A549 (cell line): ENCODE results near the gene ATP5ME.

Source experiments
- HDAC2 ChIP-seq: fragments of 200-600 bp; sonication (generic); IDR thresholded peaks from 2 replicates; pipeline ENCODE4 v1.6.1; 2016
- NPAS2 ChIP-seq: fragments of 250-450 bp; sonication (Bioruptor Pico); IDR thresholded peaks from 2 replicates; pipeline ENCODE4 v1.8.0; 2022; ENCODE audit warnings: mild to moderate bottlenecking, moderate library complexity, borderline replicate concordance
- SMC3 ChIP-seq: fragments of >200 bp; sonication (Bioruptor Twin); formaldehyde crosslinking; IDR thresholded peaks from 3 replicates; pipeline ENCODE4 v1.6.1; 2018; ENCODE audit warnings: inconsistent platforms
- ZSCAN20 ChIP-seq: fragments of 250-450 bp; sonication (Bioruptor Pico); IDR thresholded peaks from 2 replicates; pipeline ENCODE4 v1.8.0; 2022; ENCODE audit warnings: mild to moderate bottlenecking, moderate library complexity
- TF ChIP-seq, protein P1 (sequence below): fragments of >200 bp; sonication (Bioruptor Twin); formaldehyde crosslinking; IDR thresholded peaks from 3 replicates; pipeline ENCODE4 v1.5.1; 2016
- TF ChIP-seq, protein P2 (sequence below): IDR thresholded peaks from 2 replicates; pipeline ENCODE4 v1.6.1; 2012; ENCODE audit warnings: low read depth, borderline replicate concordance

DNA sequence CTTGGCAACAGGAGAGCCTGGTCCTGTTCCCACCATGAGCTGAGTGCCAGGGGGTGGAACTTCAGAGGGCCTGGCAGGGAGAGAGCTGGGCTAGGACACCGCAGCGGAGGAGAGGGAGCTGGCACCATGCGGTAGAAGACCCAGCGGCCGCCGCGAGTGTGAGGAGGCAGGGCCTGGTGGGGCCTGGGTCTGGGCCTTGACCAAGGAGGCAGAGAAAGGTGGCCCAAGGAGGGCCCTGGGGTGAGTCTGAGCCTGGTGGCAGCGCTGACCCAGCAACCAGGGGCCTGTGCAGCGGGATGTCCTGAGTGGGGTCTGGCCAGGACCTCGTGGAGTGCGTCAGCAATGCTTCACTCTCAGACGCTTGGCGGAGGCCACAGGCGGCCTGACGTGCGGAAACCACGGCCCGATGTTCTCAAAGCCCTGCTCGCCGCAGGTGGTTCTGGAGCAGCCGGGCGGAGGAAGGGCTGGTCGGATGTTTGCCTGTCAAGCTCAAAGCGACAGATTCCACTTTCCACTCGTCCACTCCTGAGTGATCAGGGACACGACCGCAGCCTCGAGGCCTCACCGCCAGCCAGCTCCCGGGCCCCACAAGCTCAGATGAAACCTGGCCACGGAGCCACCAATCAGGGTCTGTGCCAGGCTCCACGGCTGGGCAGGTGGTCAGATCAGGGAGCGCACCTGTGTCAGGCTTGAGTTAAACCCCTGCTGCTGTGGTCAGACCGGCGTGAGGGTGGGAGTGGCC is 20.8 kb downstream of the ATP5ME start:
- TF ChIP-seq, protein P1, sequence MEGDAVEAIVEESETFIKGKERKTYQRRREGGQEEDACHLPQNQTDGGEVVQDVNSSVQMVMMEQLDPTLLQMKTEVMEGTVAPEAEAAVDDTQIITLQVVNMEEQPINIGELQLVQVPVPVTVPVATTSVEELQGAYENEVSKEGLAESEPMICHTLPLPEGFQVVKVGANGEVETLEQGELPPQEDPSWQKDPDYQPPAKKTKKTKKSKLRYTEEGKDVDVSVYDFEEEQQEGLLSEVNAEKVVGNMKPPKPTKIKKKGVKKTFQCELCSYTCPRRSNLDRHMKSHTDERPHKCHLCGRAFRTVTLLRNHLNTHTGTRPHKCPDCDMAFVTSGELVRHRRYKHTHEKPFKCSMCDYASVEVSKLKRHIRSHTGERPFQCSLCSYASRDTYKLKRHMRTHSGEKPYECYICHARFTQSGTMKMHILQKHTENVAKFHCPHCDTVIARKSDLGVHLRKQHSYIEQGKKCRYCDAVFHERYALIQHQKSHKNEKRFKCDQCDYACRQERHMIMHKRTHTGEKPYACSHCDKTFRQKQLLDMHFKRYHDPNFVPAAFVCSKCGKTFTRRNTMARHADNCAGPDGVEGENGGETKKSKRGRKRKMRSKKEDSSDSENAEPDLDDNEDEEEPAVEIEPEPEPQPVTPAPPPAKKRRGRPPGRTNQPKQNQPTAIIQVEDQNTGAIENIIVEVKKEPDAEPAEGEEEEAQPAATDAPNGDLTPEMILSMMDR = no peak
- TF ChIP-seq, protein P2, sequence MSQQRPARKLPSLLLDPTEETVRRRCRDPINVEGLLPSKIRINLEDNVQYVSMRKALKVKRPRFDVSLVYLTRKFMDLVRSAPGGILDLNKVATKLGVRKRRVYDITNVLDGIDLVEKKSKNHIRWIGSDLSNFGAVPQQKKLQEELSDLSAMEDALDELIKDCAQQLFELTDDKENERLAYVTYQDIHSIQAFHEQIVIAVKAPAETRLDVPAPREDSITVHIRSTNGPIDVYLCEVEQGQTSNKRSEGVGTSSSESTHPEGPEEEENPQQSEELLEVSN = no peak
- TF ChIP-seq ZSCAN20 (CRISPR knock-in tag) (no peak), NPAS2 (CRISPR knock-in tag) (no peak), SMC3 (no peak), HDAC2 (no peak)
